ENCODE results near the gene NPIPB6. TPM values are rescaled to one million over a fixed set of nuclear protein-coding genes. Genes with fewer than 3 reads are reported as not detected.

NPIPB6 gene
- total RNA-seq, 1 experiment from 2014 or later, result 2.1 TPM

GRCh38 chr16:28298511-28298878 is 64.8 kb downstream of the NPIPB6 start:
- TF ChIP-seq TCF7L2 (IDR thresholded peaks at IDR 0.05; ENCODE audit: borderline replicate concordance, extremely low read depth, insufficient read depth, insufficient read length) (no peak), POLR2AphosphoS5 (IDR thresholded peaks at IDR 0.05; ENCODE audit: low read depth, low read length) (no peak), POLR2A (IDR thresholded peaks at IDR 0.05; ENCODE audit: borderline replicate concordance, extremely low read depth, insufficient read depth, insufficient read length) (no peak), EGR1 (IDR thresholded peaks at IDR 0.05; ENCODE audit: low read depth) (no peak), JUND (IDR thresholded peaks at IDR 0.05) (no peak), FOSL1 (IDR thresholded peaks at IDR 0.05; ENCODE audit: low read depth) (no peak), CBX3 (IDR thresholded peaks at IDR 0.05; ENCODE audit: low read depth) (no peak), ELF1 (IDR thresholded peaks at IDR 0.05; ENCODE audit: borderline replicate concordance, low read depth) (no peak), ZFX (IDR thresholded peaks at IDR 0.05) (no peak), SRF (IDR thresholded peaks at IDR 0.05; ENCODE audit: low read depth) (no peak), YY1 (IDR thresholded peaks at IDR 0.05; ENCODE audit: extremely low read depth, insufficient replicate concordance, low read depth, low read length) (no peak), SIN3A (IDR thresholded peaks at IDR 0.05; ENCODE audit: low read depth) (no peak)
- TF ChIP-seq, protein P1, sequence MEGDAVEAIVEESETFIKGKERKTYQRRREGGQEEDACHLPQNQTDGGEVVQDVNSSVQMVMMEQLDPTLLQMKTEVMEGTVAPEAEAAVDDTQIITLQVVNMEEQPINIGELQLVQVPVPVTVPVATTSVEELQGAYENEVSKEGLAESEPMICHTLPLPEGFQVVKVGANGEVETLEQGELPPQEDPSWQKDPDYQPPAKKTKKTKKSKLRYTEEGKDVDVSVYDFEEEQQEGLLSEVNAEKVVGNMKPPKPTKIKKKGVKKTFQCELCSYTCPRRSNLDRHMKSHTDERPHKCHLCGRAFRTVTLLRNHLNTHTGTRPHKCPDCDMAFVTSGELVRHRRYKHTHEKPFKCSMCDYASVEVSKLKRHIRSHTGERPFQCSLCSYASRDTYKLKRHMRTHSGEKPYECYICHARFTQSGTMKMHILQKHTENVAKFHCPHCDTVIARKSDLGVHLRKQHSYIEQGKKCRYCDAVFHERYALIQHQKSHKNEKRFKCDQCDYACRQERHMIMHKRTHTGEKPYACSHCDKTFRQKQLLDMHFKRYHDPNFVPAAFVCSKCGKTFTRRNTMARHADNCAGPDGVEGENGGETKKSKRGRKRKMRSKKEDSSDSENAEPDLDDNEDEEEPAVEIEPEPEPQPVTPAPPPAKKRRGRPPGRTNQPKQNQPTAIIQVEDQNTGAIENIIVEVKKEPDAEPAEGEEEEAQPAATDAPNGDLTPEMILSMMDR (IDR thresholded peaks at IDR 0.05 in 2 of 3, conservative IDR thresholded peaks at IDR 0.05 in 1 of 3; ENCODE audit: borderline replicate concordance in 1 of 3, insufficient read depth in 1 of 3, low read depth in 2 of 3, low read length in 2 of 3), result no peak
- TF ChIP-seq, protein P2, sequence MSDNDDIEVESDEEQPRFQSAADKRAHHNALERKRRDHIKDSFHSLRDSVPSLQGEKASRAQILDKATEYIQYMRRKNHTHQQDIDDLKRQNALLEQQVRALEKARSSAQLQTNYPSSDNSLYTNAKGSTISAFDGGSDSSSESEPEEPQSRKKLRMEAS (IDR thresholded peaks at IDR 0.05), result no peak
- TF ChIP-seq, protein P3, sequence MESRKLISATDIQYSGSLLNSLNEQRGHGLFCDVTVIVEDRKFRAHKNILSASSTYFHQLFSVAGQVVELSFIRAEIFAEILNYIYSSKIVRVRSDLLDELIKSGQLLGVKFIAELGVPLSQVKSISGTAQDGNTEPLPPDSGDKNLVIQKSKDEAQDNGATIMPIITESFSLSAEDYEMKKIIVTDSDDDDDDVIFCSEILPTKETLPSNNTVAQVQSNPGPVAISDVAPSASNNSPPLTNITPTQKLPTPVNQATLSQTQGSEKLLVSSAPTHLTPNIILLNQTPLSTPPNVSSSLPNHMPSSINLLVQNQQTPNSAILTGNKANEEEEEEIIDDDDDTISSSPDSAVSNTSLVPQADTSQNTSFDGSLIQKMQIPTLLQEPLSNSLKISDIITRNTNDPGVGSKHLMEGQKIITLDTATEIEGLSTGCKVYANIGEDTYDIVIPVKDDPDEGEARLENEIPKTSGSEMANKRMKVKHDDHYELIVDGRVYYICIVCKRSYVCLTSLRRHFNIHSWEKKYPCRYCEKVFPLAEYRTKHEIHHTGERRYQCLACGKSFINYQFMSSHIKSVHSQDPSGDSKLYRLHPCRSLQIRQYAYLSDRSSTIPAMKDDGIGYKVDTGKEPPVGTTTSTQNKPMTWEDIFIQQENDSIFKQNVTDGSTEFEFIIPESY (IDR thresholded peaks at IDR 0.05; ENCODE audit: extremely low read depth, insufficient replicate concordance, low read length), result no peak
- Histone ChIP-seq H3K27me3 (ENCODE audit: insufficient read depth, low read length) (no peaks in the 10 kb centered on the region), H3K9ac (ENCODE audit: low read length) (no peak overlapping the region), H3K79me2 (ENCODE audit: insufficient read depth, low read length) (peaks cover 6% of the 10 kb centered on the region; the same call in 1 of the 2 replicates), H3K4me2 (ENCODE audit: low read length) (no peak overlapping the region), H3K4me3 (replicated peaks in 1 of 2; ENCODE audit: low read depth in 1 of 2, low read length in 2 of 2) (no peak overlapping the region), H4K20me1 (ENCODE audit: insufficient read depth) (no peaks in the 10 kb centered on the region), H2AFZ (ENCODE audit: low read depth, low read length, poor library complexity, severe bottlenecking) (no peak overlapping the region), H3K9me3 (ENCODE audit: control insufficient read depth in 1 of 2, insufficient read depth in 1 of 2, low read depth in 1 of 2, low read length in 2 of 2) (no peaks in the 10 kb centered on the region), H3K27ac (ENCODE audit: low read depth, low read length) (no peak overlapping the region), H3K9me2 (ENCODE audit: insufficient read depth) (no peaks in the 10 kb centered on the region), H3K36me3 (ENCODE audit: control insufficient read depth in 1 of 2, insufficient read depth in 2 of 2, low read length in 2 of 2) (no peaks in the 10 kb centered on the region; a peak in 1 of 4 replicates), H3K4me1 (ENCODE audit: control insufficient read depth in 1 of 2, insufficient read depth in 2 of 2, low read length in 2 of 2) (peaks cover 0 to 5% of the 10 kb centered on the region in 2 experiments; a peak in 2 of 4 replicates)
- RAD21 ChIA-PET (ENCODE audit: low non-redundant PET in 1 of 2, low total read pairs in 2 of 2, uncharacterized antibody in 2 of 2, unreplicated experiment in 2 of 2), result no interaction called here
- ATAC-seq, result no peak
- POLR2A ChIA-PET, result no interaction called here
- BruUV-seq (replicated peaks), result no TSS peak
- CTCF ChIA-PET, result no interaction called here
- intact Hi-C loops (cut with micrococcal nuclease), result no loop called here
- no peak for DNase-seq (ENCODE audit: low read depth, low spot score)
